Forelimb muscle (tissue), 1 donor: ENCODE data around the gene GALNT15. TPM values are rescaled to one million over a fixed set of nuclear protein-coding genes. Genes with fewer than 3 reads are reported as not detected.

Experiments
- DNase-seq: peaks from one replicate; pipeline ENCODE4 v3.0.0-alpha.2; 2013; ENCODE audit warnings: low read depth
- polyA plus RNA-seq: library from polyadenylated mRNA; unstranded; fragments of 120-200 nt; gene quantifications from one replicate; pipeline ENCODE4 v1.2.1, GENCODE V29; 2013; ENCODE audit not compliant: insufficient read length

GALNT15 gene
- polyA plus RNA-seq, 1 donor = 1.1 TPM

DNA sequence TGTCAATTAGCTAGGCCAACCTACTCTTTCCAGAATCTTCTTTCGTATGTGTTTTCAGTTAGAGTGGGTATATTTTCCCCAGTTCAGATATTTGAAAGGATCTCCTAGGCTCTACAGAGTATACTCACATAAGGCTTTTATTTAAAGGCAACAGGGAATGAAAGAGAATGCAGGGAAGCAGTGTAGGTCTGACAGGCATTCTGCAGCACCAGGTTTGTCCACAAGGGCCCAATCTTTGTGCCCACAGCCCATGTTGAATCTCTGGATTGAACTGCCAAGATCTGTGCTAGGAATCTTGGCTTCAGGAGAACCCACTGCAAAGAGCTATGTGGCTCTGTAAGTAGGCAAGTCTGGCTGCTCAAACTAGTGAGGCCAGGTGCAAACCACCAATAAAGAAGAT lies 24.2 kb upstream of the GALNT15 start:
- no peak for DNase-seq

DNA sequence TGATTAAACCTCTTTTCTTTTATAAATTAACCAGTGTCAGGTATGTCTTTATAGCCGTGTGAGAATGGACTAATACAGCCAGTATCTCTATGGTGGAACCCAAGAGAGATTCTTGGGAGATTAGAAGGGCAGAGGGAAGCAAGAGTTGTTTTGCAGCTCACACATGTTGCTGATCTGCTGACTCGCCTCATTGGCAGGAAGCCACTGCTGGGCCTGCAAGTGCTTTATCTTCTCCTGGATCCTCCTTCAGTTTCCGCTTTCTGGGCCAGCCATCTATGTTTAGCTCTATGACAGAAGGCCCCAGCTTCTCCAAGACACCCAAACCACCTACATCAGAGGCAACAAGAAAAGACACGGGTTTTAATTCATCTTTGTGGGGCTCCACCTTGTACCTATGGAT lies 23.4 kb upstream of the GALNT15 start:
- peak; percentile 45 for DNase-seq

DNA sequence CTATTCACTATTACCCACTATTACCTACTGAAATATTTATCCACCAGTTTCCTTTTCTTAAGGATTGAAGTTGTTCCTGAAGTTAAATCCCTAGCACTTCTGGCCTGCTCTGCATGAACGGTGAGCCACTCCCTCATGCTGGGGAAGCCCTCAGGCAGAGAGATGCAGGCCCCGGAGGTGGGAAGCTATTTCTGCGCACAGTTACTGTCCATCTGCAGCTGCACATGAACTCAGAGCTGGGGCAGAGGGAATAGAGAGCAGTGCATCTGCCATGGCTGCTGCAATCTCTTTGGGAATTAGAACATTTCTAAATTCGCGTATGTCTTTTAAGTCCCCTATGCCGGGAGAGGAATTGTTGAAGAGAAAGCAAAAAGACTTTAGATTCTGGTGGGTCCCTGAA lies 6.3 kb upstream of the GALNT15 start:
- no peak for DNase-seq

DNA sequence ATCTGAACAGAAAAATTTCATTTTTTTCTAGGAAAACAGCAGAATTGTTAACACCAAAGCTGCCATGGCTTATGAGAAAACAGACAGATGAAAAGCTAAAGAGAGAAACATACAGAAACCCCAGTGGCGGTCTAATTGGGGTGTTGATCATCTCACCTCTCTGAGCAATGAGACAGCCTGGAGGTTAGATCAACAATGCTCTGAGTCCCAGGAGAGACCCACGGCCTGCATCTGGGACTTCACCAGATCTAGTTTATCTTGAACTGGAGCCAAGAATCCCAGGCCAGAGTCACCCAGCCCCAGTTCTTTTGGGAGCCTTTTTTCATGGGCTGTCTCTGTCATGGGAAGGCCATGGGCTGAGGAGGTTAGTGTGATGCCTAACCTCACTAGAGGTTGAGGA lies 3.5 kb upstream of the GALNT15 start:
- no peak for DNase-seq

DNA sequence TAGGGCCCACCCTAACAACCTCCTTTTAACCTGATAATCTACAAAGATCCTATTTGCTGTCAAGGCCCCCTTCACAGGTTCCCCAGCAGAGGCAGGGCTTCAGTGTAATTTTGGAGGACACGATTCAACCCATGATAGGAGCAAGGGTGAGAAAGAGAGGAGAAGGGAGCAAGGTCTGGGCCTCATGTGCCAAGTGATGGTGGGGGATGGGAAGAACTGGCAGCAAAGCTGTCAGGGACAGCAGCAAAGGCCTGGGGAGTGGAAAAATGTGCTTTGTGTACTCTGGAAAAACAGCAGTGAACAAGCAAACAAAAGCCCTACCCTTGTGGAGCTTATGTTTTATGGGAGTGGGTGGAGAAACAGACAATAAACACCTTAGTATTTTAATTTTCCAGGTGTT lies 2.7 kb upstream of the GALNT15 start:
- DNase-seq = no peak

DNA sequence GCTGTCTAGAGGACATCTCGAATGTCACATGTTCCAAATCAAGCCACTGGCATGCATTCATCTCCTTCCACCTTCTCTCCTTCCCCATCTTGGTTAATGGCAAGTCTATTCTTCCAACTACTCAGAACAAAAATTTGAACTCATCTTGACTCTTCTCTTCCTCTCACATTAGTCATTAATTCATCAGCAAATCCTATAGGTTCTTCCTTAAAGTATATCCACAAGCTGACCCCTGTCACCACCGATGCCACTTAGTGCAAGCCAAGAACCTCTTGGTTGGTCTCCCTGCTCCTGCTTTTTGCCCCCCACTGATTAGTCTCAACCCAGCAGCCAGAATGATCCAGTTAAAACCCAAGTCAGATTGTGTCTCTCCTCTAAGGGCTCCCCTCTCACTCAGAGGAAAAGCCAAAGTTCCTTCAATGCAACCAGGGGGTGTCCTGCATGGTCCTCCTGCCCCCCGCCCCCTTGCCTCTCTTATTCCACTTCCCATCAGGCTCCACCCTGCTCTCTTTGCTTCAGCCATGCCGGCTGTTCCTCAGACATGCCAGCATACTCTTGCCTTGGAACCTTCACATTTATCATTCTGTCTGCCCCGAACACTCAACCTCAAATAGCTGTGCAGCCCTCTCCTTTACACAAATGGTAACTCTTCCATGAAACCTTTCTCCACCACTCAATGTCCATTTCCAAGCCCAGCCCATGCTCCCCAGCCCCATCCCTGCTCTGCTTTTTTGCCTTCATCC lies 1.0 kb upstream of the GALNT15 start:
- DNase-seq = no peak

DNA sequence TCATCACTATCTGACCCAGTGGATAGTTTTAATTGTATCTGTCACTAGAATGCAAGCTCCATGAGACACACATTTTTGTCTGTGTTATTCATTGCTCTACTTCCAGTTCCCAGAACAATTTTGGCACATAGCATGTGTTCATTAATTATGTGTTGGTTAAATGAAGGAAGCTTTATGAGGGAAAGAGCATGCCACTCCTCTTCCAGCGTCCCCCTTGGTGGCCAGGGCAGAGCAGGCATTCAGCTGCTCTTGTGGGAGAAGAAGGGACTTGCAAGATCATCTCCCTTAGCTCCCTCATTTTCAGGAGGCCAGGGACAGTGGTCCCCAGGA lies 489 bp upstream of the GALNT15 start:
- DNase-seq = no peak

DNA sequence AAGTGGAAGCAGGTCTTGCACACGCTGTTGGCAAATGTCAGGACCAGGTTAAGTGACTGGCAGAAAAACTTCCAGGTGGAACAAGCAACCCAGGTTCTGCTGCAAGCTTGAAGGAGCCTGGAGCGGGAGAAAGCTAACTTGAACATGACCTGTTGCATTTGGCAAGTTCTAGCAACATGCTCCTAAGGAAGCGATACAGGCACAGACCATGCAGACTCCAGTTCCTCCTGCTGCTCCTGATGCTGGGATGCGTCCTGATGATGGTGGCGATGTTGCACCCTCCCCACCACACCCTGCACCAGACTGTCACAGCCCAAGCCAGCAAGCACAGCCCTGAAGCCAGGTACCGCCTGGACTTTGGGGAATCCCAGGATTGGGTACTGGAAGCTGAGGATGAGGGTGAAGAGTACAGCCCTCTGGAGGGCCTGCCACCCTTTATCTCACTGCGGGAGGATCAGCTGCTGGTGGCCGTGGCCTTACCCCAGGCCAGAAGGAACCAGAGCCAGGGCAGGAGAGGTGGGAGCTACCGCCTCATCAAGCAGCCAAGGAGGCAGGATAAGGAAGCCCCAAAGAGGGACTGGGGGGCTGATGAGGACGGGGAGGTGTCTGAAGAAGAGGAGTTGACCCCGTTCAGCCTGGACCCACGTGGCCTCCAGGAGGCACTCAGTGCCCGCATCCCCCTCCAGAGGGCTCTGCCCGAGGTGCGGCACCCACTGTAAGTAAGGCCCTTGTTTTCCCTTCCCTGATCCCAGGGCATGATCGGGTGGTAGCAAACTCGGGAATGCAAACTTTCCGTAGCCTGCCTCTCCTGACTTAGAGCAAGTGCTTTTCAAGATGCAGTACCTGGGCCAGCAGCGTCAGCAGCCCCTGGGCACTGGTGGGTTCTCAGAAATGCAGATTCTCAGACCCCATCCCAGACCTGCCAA lies 759 bp downstream of the GALNT15 start:
- no peak for DNase-seq

DNA sequence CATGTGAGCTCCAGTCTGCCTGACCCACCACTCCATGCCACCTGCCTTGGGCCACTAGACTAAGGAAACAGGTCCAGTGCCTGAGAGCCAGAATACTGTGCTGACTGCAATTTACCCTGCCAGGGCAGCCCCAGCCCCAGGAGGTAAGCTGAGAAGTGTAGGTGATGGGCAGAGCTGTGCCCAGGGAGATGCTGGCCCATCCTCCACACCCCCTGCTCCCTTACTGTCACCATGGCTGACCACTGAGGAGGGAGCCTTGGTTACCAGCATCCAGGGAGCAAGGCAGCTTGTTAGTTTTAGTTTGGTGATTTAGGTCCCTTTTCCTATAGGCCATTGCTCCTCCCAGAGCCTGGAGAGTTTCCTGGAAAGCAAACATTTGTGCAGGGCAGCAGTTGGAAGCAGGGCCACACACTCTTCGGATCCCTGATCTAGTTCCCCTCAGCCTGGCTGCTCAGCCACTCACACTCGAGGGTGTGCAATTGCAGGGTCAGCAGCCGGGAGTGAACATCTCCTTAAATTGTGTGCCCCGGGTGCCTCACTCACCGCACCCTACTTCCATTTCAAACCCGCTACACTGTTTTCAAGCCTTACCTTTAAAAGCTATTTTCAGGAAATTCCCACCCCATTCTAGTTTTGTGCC lies 2.0 kb downstream of the GALNT15 start:
- no peak for DNase-seq

DNA sequence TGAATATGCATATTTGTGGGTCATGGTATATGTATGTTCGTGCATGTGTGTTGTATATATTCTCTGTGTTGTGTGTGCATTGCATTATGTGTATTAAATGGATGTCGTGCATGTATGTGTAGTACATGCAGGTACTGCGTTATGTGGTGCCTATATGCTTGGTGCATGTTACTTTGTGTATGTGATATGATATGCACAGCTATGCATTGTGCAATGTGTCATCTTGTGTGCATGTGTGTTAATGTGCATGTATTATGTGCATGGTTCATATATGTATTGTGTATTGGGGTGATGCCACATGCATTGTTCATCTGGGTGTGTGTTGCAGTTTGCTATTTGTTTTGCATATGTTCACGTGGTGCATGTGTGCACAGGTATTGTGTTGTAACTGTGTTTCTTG lies 2.9 kb downstream of the GALNT15 start:
- no peak for DNase-seq

DNA sequence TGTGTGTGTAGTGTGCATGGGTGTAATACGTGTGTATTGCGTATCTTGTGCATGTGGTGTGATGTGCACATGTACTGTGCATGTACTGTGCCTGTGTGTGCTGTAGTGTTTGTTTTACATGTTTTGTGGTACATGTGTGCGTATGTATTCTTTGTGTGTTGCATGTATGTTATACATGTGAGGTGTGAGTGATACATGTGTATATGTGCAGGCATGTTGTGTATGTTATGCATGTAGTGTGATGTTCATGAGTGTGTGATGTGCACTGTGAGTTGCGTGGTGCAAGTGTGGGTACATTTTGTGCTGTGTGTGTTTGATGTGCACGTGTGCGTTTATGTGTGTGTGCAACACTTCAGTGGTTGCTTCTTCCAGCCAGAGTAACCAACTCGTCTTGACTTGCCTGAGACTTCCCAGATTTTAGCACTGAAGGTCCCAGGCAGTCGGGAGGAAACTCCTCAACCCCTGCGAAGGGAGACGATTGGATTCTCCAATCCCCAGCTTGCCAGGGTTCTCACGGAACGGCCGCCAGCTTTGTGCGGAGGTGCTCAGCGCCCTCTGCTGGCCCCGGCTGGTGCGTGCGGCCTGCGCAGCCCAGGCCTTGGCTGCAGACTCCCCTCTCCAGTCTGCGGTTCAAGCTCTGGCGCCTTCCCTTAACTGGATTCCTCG lies 3.6 kb downstream of the GALNT15 start:
- peak; percentile 20 for DNase-seq

DNA sequence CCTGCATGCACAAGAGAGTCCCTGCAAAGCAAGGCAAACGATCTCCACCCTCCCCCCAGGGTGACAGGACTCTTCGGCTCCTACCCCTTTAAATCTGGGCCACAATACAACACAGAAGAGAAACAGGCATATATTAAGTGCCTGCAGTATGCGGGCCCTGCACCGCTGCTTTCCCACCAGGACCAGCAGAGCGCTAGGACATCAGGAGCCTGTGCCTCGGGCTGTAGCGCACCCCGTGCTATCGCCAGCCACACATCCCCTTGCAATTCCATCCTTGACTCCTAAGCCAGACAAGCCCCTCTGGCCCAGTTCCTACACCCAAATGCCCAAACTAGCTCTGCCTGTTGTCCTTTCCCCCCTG lies 4.1 kb downstream of the GALNT15 start:
- no peak for DNase-seq

DNA sequence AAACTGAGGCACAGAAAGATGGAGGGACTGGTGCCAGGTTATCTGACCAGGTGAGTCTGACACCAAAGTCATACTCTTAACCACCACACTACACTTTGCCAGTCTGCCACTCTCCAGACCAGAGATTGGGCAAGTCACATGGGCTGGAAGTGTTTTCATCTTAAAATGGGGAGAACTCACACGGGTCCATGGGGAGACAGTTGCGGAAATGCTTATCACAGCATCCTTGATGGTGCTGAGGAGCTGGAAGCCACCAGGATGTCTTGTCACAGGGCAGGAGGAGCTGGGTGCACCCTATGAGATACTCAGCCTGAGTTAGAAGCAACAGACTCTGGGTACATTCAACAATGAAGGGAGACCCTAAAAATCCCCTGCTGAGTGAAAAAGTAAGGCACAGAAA lies 4.8 kb downstream of the GALNT15 start:
- no peak for DNase-seq

DNA sequence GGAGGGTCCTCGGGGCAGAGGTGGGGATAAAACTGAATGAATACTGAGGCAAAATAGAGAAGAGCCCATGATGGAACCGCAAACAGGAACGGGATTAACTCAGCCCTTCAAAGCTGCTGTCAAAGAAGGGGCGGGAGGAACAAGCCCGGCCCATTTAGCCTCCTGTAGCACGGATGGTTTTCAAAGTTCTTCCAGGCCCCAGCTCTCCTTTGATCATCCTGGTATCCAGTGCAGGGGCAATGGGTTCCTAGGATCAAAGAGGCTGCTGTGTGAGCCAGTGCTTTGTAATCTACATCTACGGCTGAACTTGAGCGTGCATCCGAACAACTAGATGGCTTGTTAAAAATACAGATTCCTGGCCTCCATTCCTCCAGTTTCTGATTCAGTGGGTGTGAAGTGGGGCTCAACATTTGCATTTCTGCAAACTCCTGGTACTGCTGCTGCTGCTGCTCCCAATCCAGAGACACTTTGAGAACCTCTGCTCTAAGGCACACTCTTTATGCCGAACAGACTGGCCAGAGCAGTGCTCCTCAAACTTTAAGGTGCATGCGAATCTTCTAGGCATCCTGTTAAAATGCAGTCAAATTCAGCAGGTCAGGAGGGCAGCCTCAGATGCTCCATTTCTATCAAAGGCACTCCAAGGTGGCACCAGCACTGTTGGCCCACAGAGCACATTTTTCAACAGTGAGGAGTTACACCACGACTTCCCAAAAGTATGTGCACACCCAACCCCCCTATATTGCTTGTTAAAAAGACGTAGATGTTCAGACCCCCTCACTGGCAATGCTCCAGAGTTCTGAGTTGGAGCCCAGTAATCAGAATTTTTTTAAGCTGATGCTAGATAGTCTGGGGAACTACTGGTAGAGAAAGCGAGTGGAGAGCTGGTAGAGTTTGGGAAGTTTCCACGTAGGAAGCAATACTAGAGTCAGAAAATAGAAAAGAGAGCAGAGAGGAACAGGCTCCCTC lies 5.6 kb downstream of the GALNT15 start:
- no peak for DNase-seq

DNA sequence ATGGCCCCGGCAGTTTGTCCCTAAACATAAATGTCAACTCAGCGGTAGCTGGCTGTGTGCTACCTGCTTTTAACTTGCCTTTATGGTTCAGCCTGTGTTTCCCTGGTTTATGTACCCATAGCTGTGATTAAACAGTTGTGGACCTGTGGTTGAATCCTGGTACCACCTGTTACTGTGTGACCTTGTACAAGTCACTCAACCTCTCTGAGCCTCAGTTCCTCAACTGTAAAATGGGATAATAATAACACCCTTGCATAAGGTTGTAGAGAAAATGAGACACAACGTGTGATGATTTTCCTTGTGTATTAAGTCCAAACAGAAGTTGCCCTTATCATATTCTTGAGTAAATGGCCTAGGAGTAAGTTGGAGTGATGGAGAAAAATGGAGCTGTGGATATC lies 6.3 kb downstream of the GALNT15 start:
- DNase-seq = no peak

DNA sequence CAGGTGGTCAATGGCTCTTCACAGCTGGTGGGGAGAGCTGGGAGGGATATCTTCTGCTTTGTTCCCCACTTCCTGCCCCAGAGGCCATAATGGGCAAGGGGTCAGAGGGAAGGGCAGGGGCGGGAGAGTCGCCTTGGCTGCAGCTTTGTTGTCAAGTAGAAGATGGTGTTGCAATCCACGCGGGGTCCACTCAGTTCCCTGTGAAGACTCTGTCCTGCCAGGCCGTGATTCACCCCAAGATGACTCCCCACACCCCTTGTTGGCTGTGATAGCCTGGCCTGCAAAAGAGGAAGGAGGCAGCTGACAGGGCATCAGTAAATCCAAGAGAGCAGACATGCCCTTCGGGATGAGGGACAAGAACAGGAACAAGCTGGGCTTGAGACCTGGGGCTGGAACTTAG lies 6.9 kb downstream of the GALNT15 start:
- no peak for DNase-seq

DNA sequence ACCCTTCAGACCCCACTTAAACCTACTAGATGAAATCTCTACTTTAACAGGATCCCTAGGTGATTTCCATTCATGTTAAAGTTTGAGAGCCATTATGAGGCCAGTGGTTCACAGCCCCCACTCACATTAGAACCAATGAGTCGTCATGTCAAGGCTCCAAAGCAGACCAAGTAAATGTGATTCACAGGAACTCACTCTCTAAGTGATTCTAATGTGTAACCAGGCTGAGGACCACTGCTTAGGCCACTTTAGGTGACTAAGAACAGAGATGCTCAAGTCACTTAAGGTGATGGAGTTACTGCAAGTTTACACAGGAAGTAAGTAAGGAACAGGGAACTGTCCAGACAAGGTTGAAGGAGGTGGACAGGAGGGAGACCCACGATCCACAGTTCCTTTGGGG lies 7.7 kb downstream of the GALNT15 start:
- DNase-seq = no peak

DNA sequence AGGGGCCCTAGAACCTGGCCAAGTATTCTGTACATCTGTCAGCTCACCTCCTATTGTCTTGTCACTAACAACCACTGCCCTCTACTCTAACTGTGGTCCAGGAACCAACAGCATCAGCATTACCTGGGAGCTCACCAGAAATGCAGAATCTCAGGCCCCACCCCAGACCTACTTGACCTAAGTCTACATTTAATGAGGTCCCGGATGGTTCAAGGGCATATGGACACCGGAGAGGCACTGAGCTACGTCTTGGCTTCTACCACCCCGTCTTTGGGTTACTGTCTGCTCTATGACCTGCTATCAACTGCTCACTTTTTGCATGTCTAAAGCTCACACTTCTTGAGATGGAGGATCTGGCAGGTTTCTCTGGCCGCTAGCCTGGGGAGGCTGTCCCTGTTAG lies 8.1 kb downstream of the GALNT15 start:
- no peak for DNase-seq

DNA sequence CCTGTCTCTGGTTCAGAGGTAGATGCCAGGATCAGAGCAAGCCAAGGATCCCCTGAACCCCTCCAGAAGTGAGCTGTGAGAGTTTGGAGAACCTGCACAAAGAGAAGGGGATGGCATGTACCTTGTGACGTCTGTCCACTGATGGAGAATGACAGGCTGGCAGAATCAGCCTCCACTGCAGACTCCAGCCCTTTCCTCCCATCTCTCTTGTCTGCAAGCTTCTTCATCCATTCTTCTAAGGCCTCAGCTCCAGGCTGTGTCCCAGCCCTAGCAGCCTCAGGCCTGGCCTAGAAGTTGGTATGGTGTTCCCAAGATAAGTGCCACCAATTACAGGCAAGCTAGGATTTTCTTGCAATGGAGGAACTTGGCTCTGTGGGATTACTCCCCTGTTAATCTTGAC lies 8.6 kb downstream of the GALNT15 start:
- no peak for DNase-seq

DNA sequence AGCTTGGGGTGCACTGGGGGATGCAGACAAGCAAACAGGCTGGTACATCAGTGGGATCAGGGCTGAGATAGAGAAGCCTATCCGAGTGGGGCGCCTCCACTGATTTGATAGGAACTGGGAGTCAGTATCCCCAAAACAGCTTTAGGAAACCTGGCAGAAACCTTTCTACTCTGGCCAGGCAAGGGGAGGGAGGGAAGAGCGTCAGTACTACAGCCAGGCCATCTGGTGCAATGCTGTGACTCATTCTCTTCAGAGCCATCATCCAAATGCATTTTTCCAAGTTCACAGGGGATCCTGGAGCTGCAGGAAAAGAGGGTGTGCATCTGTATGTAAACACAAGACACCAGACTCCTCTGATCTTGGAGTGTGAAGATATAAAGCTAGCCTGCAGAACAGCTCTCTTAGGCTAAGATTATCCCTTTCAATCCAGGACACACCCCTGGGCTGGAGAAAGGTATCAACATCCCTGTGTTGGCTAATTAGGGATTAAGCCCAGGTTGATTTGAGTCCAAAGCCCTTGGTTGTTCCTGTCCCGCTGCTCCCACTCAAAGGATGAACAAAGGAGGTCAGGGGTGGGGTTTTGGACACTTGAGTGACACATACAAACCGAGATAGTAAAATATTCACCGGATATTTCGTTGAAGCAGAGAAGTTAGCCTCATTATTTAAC lies 9.3 kb downstream of the GALNT15 start:
- DNase-seq = peak; percentile 65

DNA sequence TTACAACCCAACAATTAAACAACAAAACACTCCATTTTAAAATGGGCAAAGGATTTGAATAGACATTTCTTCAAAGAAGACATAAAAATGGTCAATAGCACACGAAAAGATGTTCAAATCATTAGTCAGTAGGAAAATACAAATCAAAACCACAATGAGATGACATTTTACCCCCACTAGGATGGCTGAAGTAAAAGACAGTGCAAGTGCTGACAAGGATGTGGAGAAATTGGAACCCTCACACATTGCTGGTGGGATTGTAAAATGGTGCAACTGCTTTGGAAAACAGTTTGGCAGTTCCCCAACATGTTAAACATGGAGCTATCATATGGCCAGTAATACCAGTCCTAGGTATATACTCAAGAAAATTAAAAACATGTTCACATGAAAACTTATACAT lies 11.6 kb downstream of the GALNT15 start:
- no peak for DNase-seq
